Middle frontal gyrus (tissue), 1 donor: Measurements from ENCODE around the gene PACS1.

ENCODE experiments used
- DNase-seq: peaks from one replicate; pipeline ENCODE4 v3.0.0-alpha.2; 2015; ENCODE audit warnings: low spot score; ENCODE audit errors: extremely low spot score

PACS1 gene

GRCh38 chr11:66136752-66137123 lies 66.7 kb downstream of the PACS1 start:
- DNase-seq, result no peak

DNA sequence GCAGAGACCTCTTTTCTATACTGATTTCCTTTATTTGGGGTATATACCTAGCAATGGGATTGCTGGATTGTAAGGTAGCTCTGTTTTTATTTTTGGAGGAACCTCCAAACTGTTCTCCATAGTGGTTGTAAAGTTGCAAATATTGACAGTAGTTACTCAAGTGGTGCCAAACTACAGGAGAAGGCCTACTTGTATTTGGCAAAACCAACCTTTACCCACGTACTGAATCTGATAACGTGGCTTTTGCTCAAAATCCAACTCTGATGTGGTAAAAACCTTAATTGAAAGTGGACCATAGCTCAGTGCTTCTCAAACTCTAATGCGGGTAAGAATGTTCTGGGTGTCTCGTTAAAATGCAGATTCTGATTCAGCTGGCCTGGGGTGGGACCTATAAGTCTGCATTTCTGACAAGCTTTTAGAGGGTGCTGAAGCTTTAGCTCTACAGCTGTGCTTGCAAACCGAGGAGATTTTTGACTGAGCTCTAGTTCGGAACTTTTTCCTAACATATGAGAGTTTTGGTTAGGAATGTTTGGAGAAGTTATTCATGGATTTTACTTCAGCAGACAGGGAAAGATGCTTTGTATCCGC lies 69.8 kb downstream of the PACS1 start:
- no peak for DNase-seq

DNA sequence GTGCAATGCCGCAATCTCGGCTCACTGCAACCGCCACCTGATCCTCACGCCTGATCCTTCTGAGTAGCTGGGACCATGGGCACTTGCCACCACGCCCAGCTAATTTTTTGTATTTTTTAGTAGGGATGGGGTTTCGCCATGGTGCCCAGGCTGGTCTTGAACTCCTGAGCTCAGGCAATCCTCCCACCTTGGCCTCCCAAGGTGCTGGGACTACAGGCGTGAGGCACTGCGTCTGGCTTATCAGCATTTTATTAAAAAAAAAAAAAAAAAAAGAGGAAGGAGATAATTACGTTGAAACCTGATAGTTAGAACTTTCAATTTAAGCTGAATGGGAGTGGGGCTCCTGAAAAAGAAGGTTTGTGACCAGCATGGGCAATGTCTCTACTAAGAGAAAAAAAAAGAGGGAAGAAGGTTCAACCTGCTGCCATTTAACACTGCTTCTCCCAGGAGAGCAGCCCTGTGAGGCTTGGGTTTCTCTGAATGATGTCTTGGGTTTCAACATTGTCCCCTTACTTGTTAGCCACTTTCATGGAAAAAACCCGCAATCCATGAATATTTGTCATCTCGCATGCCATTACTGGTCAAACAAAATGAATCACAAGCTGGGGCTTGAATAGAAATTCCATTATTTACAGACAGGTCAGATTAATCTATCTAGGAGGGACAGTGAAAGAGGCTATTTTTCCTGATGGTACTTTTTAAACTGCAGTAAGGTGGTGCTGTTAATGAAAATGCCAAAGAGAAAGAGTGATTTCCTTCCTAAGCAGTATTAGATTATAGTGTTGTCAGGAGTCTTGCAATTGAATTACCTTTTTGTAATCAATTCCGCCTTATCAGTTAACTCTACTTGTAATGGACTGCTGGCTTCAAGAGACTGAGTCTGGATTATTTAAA lies 72.5 kb downstream of the PACS1 start:
- no peak for DNase-seq

DNA sequence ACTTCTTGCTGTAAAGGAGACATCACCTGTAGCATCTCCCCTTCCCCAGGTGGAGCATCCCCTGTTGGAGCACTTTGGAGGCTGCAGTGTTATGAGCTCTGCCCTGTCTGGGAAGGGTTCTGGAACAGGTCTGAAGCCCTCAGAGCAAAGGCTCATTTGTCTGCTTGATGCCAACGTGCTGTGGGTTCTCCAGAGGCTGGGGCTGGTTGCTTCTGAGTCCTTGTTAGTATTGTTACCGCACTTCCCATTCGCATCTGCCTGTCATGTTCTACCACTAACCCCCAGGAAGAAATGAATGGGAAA lies 73.1 kb downstream of the PACS1 start:
- no peak for DNase-seq

DNA sequence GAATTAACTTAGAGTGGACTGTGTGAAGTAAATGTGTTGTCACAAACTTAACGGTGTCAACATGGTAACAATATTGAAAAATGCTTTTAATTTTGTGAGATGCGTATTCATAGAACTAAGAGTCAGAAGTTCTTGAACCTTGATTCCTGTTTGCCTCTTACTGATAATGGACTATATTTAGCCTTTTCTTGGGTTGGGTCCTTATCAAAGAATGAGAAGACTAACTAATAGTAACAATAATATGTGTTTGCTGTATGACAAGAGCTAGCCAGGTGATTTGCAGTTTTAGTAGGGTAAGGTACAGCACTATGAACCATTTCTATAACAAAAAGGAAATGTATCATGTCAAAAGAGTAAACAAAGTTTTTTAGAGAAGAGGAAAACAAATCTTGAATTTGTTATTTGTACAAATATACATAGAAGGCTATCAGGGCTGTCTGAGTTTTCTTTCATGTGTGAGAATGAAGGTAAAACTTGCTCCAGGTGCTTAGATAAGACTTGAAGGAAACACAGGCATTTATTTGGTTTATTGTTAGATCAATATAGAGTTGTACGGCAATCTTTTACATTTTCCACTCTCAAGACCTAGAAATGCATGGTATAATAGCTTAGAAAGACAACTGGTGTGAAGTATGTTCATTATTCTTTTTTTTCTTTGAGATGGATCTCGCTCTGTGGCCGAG lies 74.1 kb downstream of the PACS1 start:
- DNase-seq, result no peak

- DNase-seq, result no peak
Measured at GRCh38 chr11:66146074-66146473, 76.0 kb downstream of the PACS1 start.

GRCh38 chr11:66146940-66147339 lies 76.9 kb downstream of the PACS1 start:
- no peak for DNase-seq

DNA sequence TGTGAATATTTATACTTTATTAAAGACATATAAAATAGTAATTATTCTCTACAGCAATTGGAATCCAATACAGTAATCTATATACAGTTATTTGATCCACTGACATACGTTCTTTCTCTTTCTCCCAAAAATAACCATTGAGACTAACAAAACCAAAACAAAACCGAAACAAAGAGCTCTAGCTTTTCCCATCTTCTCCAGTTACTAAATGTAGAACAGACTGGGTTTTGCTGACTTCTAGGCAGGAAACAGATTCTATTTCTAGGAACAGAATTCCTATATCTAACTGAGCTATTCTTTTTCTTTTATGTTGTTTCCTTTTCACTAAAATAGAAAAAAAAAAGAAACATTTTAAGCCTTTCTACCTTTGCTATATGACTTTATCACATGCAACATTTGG lies 80.1 kb downstream of the PACS1 start:
- DNase-seq, result no peak

GRCh38 chr11:66150725-66151124 lies 80.7 kb downstream of the PACS1 start:
- no peak for DNase-seq

GRCh38 chr11:66151273-66151672 lies 81.2 kb downstream of the PACS1 start:
- no peak for DNase-seq

DNA sequence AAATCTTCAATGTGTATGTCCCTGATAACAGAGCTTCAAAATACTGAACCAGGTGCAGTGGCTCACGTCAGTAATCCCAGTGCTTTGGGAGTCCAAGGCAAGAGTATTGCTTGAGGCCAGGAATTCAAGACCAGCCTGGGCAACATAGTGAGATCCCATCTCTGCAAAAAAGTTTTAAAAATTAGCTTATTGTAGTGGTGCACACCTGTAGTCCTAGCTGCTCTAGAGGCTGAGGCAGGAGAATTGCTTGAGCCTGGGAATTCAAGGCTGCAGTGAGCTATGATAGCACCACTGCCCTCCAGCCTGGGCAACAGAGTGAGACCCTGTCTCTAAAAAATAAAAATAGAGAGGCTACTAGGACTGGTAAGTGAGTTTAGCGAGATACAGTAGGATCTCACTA lies 84.0 kb downstream of the PACS1 start:
- DNase-seq, result no peak

- no peak for DNase-seq
Measured at GRCh38 chr11:66155387-66156073, 85.5 kb downstream of the PACS1 start.

DNA sequence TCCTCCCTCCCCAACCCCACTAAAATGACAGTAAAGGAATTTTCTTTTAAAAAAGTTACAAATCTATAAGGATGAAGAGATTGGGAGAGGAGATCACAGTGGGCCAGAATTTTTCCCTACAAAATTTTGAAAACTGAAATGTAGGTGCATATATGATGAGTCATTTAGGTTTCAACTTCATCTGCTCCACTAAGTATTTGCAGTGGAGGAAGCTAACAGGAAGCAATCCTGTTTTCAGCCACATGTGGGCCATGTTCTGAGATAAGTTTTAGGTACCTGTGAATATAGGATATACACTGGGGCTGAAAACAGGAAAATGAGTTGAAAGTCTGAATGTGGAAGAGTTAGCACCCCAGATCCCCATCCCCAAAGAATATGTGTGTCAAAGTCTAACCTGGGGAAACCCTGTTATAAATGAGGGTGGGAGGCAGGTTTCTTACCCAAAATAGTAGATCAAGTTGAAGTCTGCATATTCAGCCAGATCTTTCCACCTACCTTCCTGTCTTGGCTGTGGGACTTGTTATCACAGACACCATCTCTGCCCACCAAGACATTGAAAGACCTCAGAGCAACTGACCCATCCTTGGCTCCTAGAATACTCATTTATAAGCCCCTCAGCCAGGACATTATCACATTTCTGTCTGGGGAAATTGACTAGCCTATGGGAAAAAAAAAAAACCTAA lies 87.3 kb downstream of the PACS1 start:
- no peak for DNase-seq

GRCh38 chr11:66158156-66158555 lies 88.1 kb downstream of the PACS1 start:
- DNase-seq, result no peak

GRCh38 chr11:66159324-66159984 lies 89.4 kb downstream of the PACS1 start:
- no peak for DNase-seq

- no peak for DNase-seq
Measured at GRCh38 chr11:66160709-66161108, 90.6 kb downstream of the PACS1 start.

DNA sequence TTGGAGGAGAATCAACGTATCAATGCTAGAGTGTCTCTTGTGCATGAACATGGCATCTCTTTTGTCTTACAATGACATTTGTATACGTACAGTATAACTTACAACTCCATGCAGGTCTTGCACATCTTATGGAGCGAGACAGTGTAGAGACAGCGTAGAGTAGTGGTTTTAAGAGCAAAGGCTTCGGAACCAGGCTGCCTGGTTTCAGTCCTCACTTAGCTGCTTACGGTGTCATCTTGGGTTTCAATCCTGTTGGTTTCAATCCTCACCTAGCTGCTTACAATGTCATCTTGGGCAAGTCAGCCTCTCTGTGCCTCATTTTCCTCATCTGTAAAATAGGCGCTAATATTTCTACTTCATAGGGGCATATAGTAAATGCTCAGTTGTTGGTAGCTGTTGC lies 98.2 kb downstream of the PACS1 start:
- DNase-seq, result no peak

GRCh38 chr11:66172146-66172545 lies 102.1 kb downstream of the PACS1 start:
- no peak for DNase-seq

DNA sequence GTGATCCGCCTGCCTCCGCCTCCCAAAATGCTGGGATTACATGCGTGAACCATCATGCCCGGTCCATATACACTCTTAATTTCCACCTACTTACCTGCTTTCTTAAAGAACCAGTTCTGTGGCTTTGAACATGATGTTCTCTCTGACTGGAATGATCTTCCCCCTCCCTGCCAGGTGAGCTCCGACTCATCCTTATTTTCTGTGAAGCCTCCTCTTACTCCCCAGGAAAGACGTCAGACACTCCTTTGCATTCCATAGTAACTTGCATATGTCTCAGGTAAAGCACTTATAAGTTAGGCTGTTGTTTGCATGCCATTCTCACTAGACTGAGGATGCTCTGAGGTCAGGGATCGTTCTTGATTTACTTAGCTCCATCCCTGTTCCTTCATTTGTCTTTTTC lies 106.6 kb downstream of the PACS1 start:
- no peak for DNase-seq

- no peak for DNase-seq
Measured at GRCh38 chr11:66178183-66178582, 108.1 kb downstream of the PACS1 start.

DNA sequence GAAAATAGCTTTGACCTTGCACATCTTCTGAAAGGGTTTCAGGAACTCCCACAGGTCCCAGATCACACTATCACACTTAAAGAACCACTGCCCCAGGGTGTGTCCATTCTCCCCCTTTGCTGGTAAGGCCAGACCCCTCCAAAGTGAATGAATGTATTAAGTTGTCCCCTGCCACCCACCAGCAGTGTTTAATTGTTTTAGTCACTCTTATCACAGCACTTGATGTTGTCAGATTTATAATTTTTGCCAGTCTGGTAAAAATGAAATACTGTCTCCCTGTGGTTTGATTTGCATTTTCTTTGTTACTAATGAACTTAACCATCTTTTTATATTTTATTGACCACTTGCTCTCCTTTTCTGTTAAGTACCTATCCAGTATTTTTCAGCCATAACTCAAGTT lies 108.8 kb downstream of the PACS1 start:
- no peak for DNase-seq
